ENCODE measurements around the gene PCSK7.
A peak's percentile ranks its signal among the peaks of the same experiment; 100 is the strongest.

Gene PCSK7

GRCh38 chr11:117249571-117249970 is 17.7 kb upstream of the PCSK7 start:
- no peak for DNase-seq (ENCODE audit: low spot score in 2 of 2)
- no peaks in the 10 kb centered on the region for H3K4me1 Mint-ChIP-seq
- H3K27ac Mint-ChIP-seq = no peak overlapping the region
- H3K9me3 Mint-ChIP-seq = no peaks in the 10 kb centered on the region
- ATAC-seq = no peak
- H3K36me3 Mint-ChIP-seq = peaks cover 75% of the 10 kb centered on the region
- no peak overlapping the region for H3K4me3 Mint-ChIP-seq

- Mint-ChIP-seq H3K4me1 (no peaks in the 10 kb centered on the region), H3K4me3 (no peak overlapping the region), H3K27ac (no peak overlapping the region), H3K36me3 (peaks cover 72% of the 10 kb centered on the region), H3K9me3 (no peaks in the 10 kb centered on the region)
- ATAC-seq (no peak), DNase-seq (ENCODE audit: low spot score in 2 of 2) (no peak)
Observed at GRCh38 chr11:117248341-117248740, 16.5 kb upstream of the PCSK7 start.

GRCh38 chr11:117239295-117239694 is 7.4 kb upstream of the PCSK7 start:
- Mint-ChIP-seq H3K27ac (no peak overlapping the region), H3K4me1 (peaks cover 2% of the 10 kb centered on the region), H3K36me3 (peaks cover 51% of the 10 kb centered on the region), H3K9me3 (no peaks in the 10 kb centered on the region), H3K4me3 (no peak overlapping the region)
- ATAC-seq (no peak), DNase-seq (ENCODE audit: low spot score in 2 of 2) (no peak)

- H3K36me3 Mint-ChIP-seq = peaks cover 45% of the 10 kb centered on the region
- DNase-seq (ENCODE audit: low spot score in 2 of 2) = no peak
- no peak overlapping the region for H3K4me3 Mint-ChIP-seq
- peak; percentile 13 for ATAC-seq
- peaks cover 11% of the 10 kb centered on the region for H3K4me1 Mint-ChIP-seq
- no peaks in the 10 kb centered on the region for H3K9me3 Mint-ChIP-seq
- no peak overlapping the region for H3K27ac Mint-ChIP-seq
Observed at GRCh38 chr11:117238221-117238620, 6.3 kb upstream of the PCSK7 start.

- H3K4me3 Mint-ChIP-seq = peak overlapping the region; percentile 89
- no peak for ATAC-seq
- DNase-seq (ENCODE audit: low spot score in 2 of 2) = peak; percentile 14 to 63
- H3K27ac Mint-ChIP-seq = peak overlapping the region; percentile 97
- H3K4me1 Mint-ChIP-seq = peaks cover 60% of the 10 kb centered on the region
- H3K36me3 Mint-ChIP-seq = peaks cover 45% of the 10 kb centered on the region
- no peaks in the 10 kb centered on the region for H3K9me3 Mint-ChIP-seq
Observed at GRCh38 chr11:117232911-117233409, 1.1 kb upstream of the PCSK7 start.

GRCh38 chr11:117232092-117232878 is 412 bp upstream of the PCSK7 start, which contains the start of gene RNF214:
TSS of gene RNF214 (plus strand) at chr11:117232671. CDS start at chr11:117234273, 1,602 bp downstream.
- Mint-ChIP-seq H3K9me3 (no peaks in the 10 kb centered on the region), H3K27ac (peak within 1 kb of the TSS; percentile 97), H3K4me1 (peaks cover 62% of the 10 kb centered on the region), H3K4me3 (peak within 1 kb of the TSS; percentile 89), H3K36me3 (peaks cover 52% of the 10 kb centered on the region)
- ATAC-seq (peak; percentile 84), DNase-seq (ENCODE audit: low spot score in 2 of 2) (peak; percentile 71 to 90)

GRCh38 chr11:117230999-117231841 is 653 bp downstream of the PCSK7 start:
- Mint-ChIP-seq H3K36me3 (peaks cover 62% of the 10 kb centered on the region), H3K4me3 (peak overlapping the region; percentile 89)
- no peak for ATAC-seq

GRCh38 chr11:117230286-117230961 is 1.4 kb downstream of the PCSK7 start:
- Mint-ChIP-seq H3K36me3 (peaks cover 70% of the 10 kb centered on the region), H3K4me1 (peaks cover 75% of the 10 kb centered on the region), H3K9me3 (no peaks in the 10 kb centered on the region), H3K4me3 (peak overlapping the region; percentile 89), H3K27ac (peak overlapping the region; percentile 97)
- ATAC-seq (peak; percentile 70), DNase-seq (ENCODE audit: low spot score in 2 of 2) (peak; percentile 32 to 82)

More at GRCh38 chr11:117230999-117231841, 653 bp downstream of the PCSK7 start:
- H3K9me3 Mint-ChIP-seq = no peaks in the 10 kb centered on the region
- peak overlapping the region; percentile 97 for H3K27ac Mint-ChIP-seq
- DNase-seq (ENCODE audit: low spot score in 2 of 2) = peak in 1 of 2 donors; percentile 62
- H3K4me1 Mint-ChIP-seq = peaks cover 72% of the 10 kb centered on the region

- H3K27ac Mint-ChIP-seq = peak overlapping the region; percentile 97
Observed at GRCh38 chr11:117229931-117230285, 2.0 kb downstream of the PCSK7 start.

GRCh38 chr11:117229411-117229810 is 2.5 kb downstream of the PCSK7 start:
- Mint-ChIP-seq H3K27ac (peak overlapping the region; percentile 97), H3K36me3 (peaks cover 80% of the 10 kb centered on the region), H3K9me3 (no peaks in the 10 kb centered on the region), H3K4me3 (peak overlapping the region; percentile 89), H3K4me1 (peaks cover 79% of the 10 kb centered on the region)
- ATAC-seq = no peak
- no peak for DNase-seq (ENCODE audit: low spot score in 2 of 2)

More at GRCh38 chr11:117229931-117230285, 2.0 kb downstream of the PCSK7 start:
- H3K36me3 Mint-ChIP-seq = peaks cover 75% of the 10 kb centered on the region
- DNase-seq (ENCODE audit: low spot score in 2 of 2) (no peak), ATAC-seq (peak; percentile 4)
- no peaks in the 10 kb centered on the region for H3K9me3 Mint-ChIP-seq
- peaks cover 80% of the 10 kb centered on the region for H3K4me1 Mint-ChIP-seq
- H3K4me3 Mint-ChIP-seq = peak overlapping the region; percentile 89

- H3K4me1 Mint-ChIP-seq = peaks cover 67% of the 10 kb centered on the region
- peaks cover 91% of the 10 kb centered on the region for H3K36me3 Mint-ChIP-seq
Observed at GRCh38 chr11:117228091-117228490, 3.8 kb downstream of the PCSK7 start.

GRCh38 chr11:117226388-117227385 is 5.2 kb downstream of the PCSK7 start:
- no peaks in the 10 kb centered on the region for H3K9me3 Mint-ChIP-seq
- DNase-seq (ENCODE audit: low spot score in 2 of 2) = peak in 1 of 2 donors; percentile 64
- peaks cover 98% of the 10 kb centered on the region for H3K36me3 Mint-ChIP-seq
- H3K4me3 Mint-ChIP-seq = no peak overlapping the region
- H3K27ac Mint-ChIP-seq = peak overlapping the region; percentile 48
- peak; percentile 62 for ATAC-seq
- peaks cover 58% of the 10 kb centered on the region for H3K4me1 Mint-ChIP-seq

More at GRCh38 chr11:117228091-117228490, 3.8 kb downstream of the PCSK7 start:
- DNase-seq (ENCODE audit: low spot score in 2 of 2) (no peak), ATAC-seq (no peak)
- peak overlapping the region; percentile 97 for H3K27ac Mint-ChIP-seq
- H3K9me3 Mint-ChIP-seq = no peaks in the 10 kb centered on the region
- peak overlapping the region; percentile 18 for H3K4me3 Mint-ChIP-seq

- ATAC-seq (no peak), DNase-seq (ENCODE audit: low spot score in 2 of 2) (no peak)
- peaks cover 98% of the 10 kb centered on the region for H3K36me3 Mint-ChIP-seq
- H3K4me1 Mint-ChIP-seq = peaks cover 47% of the 10 kb centered on the region
- H3K9me3 Mint-ChIP-seq = no peaks in the 10 kb centered on the region
- H3K27ac Mint-ChIP-seq = no peak overlapping the region
- H3K4me3 Mint-ChIP-seq = no peak overlapping the region
Observed at GRCh38 chr11:117225553-117226170, 6.2 kb downstream of the PCSK7 start.

Data from stimulated activated effector memory CD8-positive, alpha-beta T cell treated with anti-CD3 and anti-CD28 coated beads, Interleukin-12 subunit alpha, Interleukin-12 subunit beta, amount 100 ng/mL, for 72 hours (primary cell).